ENCODE data around the gene MED25. TPM values are rescaled to one million over a fixed set of nuclear protein-coding genes. Genes with fewer than 3 reads are reported as not detected.

MED25 gene
- 10 to 100 TPM; 46.1 to 77.2 TPM for total RNA-seq

- H3K27ac ChIP-seq: peak within 1 kb of the TSS; percentile 91
- TF ChIP-seq, protein P1, sequence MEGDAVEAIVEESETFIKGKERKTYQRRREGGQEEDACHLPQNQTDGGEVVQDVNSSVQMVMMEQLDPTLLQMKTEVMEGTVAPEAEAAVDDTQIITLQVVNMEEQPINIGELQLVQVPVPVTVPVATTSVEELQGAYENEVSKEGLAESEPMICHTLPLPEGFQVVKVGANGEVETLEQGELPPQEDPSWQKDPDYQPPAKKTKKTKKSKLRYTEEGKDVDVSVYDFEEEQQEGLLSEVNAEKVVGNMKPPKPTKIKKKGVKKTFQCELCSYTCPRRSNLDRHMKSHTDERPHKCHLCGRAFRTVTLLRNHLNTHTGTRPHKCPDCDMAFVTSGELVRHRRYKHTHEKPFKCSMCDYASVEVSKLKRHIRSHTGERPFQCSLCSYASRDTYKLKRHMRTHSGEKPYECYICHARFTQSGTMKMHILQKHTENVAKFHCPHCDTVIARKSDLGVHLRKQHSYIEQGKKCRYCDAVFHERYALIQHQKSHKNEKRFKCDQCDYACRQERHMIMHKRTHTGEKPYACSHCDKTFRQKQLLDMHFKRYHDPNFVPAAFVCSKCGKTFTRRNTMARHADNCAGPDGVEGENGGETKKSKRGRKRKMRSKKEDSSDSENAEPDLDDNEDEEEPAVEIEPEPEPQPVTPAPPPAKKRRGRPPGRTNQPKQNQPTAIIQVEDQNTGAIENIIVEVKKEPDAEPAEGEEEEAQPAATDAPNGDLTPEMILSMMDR (IDR thresholded peaks at IDR 0.05): no peak
- intact Hi-C loops (cut with DNase I): loop anchor here (10.0 kb wide), 1 partner anchor 47 kb away; the partner anchor contains the start of gene PNKP
- peak; percentile 88 for DNase-seq
- H3K36me3 ChIP-seq: no peaks in the 10 kb centered on the region
- peak within 1 kb of the TSS; percentile 63 for H3K4me3 ChIP-seq
- H3K27me3 ChIP-seq: no peaks in the 10 kb centered on the region
- H3K9ac ChIP-seq (ENCODE audit: low read depth in 2 of 2, low read length in 2 of 2): peak within 1 kb of the TSS; percentile 86 to 92
- no peaks in the 10 kb centered on the region for H3K4me1 ChIP-seq
- H3K9me3 ChIP-seq: no peaks in the 10 kb centered on the region
Observed at GRCh38 chr19:49817964-49818648, at the start of gene MED25. MED25 (plus strand) TSS chr19:49818289; CDS start chr19:49818342, 53 bp downstream.

DNA sequence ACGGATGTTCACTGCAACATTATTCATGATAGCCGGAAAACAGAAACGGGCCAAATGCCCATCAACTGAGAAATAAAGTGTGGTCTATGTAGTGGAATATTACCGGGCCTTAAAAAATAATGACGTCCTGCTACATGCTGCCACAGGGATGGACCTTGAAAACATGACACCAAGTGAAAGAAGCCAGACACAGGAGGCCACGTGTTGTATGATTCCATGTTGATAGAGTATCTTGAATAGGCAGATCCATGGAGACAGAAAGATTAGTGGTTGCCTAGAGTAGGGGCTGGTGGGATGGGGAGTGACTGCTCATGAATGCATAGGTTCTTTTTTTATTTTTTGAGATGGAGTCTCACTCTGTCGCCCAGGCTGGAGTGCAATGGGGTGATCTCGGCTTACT lies 47.6 kb upstream of the MED25 start:
- H3K9me3 ChIP-seq: no peaks in the 10 kb centered on the region
- intact Hi-C loops (cut with DNase I): no loop called here
- DNase-seq: no peak
- H3K36me3 ChIP-seq: no peaks in the 10 kb centered on the region
- H3K27me3 ChIP-seq: no peaks in the 10 kb centered on the region
- peaks cover 12% of the 10 kb centered on the region for H3K4me1 ChIP-seq
- no peak overlapping the region for H3K27ac ChIP-seq
- no peak overlapping the region for H3K9ac ChIP-seq (ENCODE audit: low read depth in 2 of 2, low read length in 2 of 2)
- TF ChIP-seq, protein P1 (IDR thresholded peaks at IDR 0.05): no peak
- H3K4me3 ChIP-seq: no peak overlapping the region

DNA sequence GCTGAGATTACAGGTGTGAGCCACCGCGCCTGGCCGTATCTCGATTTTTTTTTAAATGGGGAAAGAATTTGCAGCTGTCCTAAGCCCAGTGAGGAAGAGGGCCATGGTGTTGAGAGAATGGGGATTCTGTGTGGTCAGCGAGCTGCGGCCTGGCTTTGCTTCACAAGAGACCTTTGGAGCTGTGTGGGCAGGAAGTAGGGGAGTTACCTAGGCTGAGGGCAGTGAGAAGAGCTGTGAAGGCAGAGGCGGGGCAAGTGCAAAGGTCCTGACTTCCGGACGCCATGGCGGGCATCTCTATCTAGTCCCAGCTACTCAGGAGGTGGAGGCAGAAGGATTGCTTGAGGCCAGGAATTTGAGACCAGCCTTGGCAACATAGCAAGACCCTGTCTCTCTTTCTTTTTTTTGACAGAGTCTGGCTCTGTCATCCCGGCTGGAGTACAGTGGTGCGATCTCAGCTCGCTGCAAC lies 46.4 kb upstream of the MED25 start:
- H3K9ac ChIP-seq (ENCODE audit: low read depth in 2 of 2, low read length in 2 of 2): no peak overlapping the region
- TF ChIP-seq, protein P1 (IDR thresholded peaks at IDR 0.05): no peak
- no peak overlapping the region for H3K4me3 ChIP-seq
- no peaks in the 10 kb centered on the region for H3K36me3 ChIP-seq
- no peaks in the 10 kb centered on the region for H3K9me3 ChIP-seq
- H3K27me3 ChIP-seq: no peaks in the 10 kb centered on the region
- intact Hi-C loops (cut with DNase I): no loop called here
- DNase-seq: no peak
- H3K27ac ChIP-seq: peak overlapping the region; percentile 33
- H3K4me1 ChIP-seq: peaks cover 8% of the 10 kb centered on the region

GRCh38 chr19:49772850-49773432 lies 45.1 kb upstream of the MED25 start:
- no peaks in the 10 kb centered on the region for H3K36me3 ChIP-seq
- no peaks in the 10 kb centered on the region for H3K27me3 ChIP-seq
- H3K9ac ChIP-seq (ENCODE audit: low read depth in 2 of 2, low read length in 2 of 2): no peak overlapping the region
- no peaks in the 10 kb centered on the region for H3K9me3 ChIP-seq
- H3K4me1 ChIP-seq: peaks cover 3% of the 10 kb centered on the region
- no peak for DNase-seq
- intact Hi-C loops (cut with DNase I): no loop called here
- H3K27ac ChIP-seq: no peak overlapping the region
- no peak overlapping the region for H3K4me3 ChIP-seq
- TF ChIP-seq, protein P1 (IDR thresholded peaks at IDR 0.05): no peak

DNA sequence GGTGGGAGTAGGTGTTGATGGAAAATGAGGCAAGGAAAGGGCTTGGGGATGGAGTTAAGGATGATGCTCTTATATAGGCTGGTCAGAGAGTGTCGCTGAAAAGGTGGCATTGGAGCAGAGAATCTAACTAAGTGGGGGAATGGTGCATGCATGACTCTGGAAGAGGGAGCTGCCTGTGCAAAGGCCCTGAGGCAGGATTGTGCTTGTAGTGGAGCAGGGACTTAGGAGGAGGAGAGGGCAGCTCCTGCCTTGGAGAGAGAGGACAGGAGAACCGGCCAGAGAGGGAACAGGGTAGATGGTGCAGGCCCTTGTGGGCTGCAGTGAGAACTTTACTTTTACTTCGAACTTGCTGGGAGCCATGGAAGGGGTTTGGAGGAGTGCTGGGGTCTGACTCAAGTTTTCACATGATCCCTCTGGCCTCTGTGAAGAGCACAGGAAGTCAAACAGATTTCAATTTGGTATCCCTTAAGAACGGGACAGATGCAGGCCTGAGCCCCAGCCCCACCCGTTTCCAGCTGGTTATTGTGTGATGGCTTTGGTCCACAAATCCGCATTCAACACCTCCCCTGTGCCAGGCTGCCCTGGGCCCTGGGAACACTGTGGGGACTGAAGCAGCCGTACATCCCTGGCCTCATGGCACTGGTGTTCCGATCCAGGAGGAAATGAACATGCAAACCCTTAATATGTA lies 44.3 kb upstream of the MED25 start:
- TF ChIP-seq, protein P1 (IDR thresholded peaks at IDR 0.05): no peak
- H3K36me3 ChIP-seq: no peaks in the 10 kb centered on the region
- no peak for DNase-seq
- H3K9ac ChIP-seq (ENCODE audit: low read depth in 2 of 2, low read length in 2 of 2): no peak overlapping the region
- H3K4me3 ChIP-seq: no peak overlapping the region
- no peaks in the 10 kb centered on the region for H3K27me3 ChIP-seq
- intact Hi-C loops (cut with DNase I): no loop called here
- no peaks in the 10 kb centered on the region for H3K4me1 ChIP-seq
- no peak overlapping the region for H3K27ac ChIP-seq
- H3K9me3 ChIP-seq: no peaks in the 10 kb centered on the region

Measured in colonic mucosa (tissue), 4 donors.